Measurements from ENCODE around the gene FRS3. TPM values are rescaled to one million over a fixed set of nuclear protein-coding genes. Genes with fewer than 3 reads are reported as not detected.
"Not testable (repeated sequence)": the region's sequence is repeated elsewhere in the genome, so short reads cannot be mapped to it uniquely, and the experiment has no call there.

The FRS3 gene
- total and polyA plus RNA-seq, 2 of the 8 experiments (the other 6 are each of a cell fraction or from before 2014, with no cell fraction given), result 3.4 to 4.4 TPM

GRCh38 chr6:41813469-41813868 lies 33.8 kb upstream of the FRS3 start (continued):
- TF ChIP-seq FOSL1 (IDR thresholded peaks at IDR 0.05; ENCODE audit: insufficient read depth, low read depth, low read length) (no peak), CTCF (IDR thresholded peaks at IDR 0.05; ENCODE audit: control extremely low read depth in 1 of 3, insufficient read depth in 1 of 3, low read depth in 1 of 3, low read length in 3 of 3) (no peak), MAX (IDR thresholded peaks at IDR 0.05) (no peak)

GRCh38 chr6:41811946-41812345 lies 32.2 kb upstream of the FRS3 start:
- H3K56ac ChIP-seq (replicated peaks; ENCODE audit: insufficient read length, low read depth, low read length); H3K14ac ChIP-seq (ENCODE audit: insufficient read length); H3K9ac ChIP-seq (replicated peaks in 1 of 4; ENCODE audit: extremely low read depth in 1 of 4, low read depth in 3 of 4, low read length in 3 of 4); H2BK120ac ChIP-seq (replicated peaks; ENCODE audit: low read depth, low read length); H2BK12ac ChIP-seq (ENCODE audit: low read depth, low read length); H3K23me2 ChIP-seq (ENCODE audit: low read depth, low read length); FAIRE-seq; DNase-seq (ENCODE audit: low read depth in 1 of 2, low spot score in 2 of 2); H3K27me3 ChIP-seq (replicated peaks in 1 of 4; ENCODE audit: control insufficient read depth in 3 of 4, extremely low read depth in 1 of 4, insufficient read depth in 3 of 4, low read length in 3 of 4); H3K18ac ChIP-seq (ENCODE audit: extremely low read depth, low read length); H4K91ac ChIP-seq (replicated peaks; ENCODE audit: insufficient read length, low read length); H3K4me1 ChIP-seq (replicated peaks in 1 of 4; ENCODE audit: control insufficient read depth in 3 of 4, insufficient read depth in 4 of 4, low read length in 3 of 4); H2AFZ ChIP-seq (ENCODE audit: low read length); H3K36me3 ChIP-seq (ENCODE audit: control insufficient read depth in 2 of 4, insufficient read depth in 4 of 4, low read length in 3 of 4); H4K20me1 ChIP-seq (replicated peaks in 1 of 2; ENCODE audit: control insufficient read depth in 1 of 2, insufficient read depth in 2 of 2, low read length in 2 of 2); H4K5ac ChIP-seq (ENCODE audit: insufficient read length, low read depth, low read length); H3K9me3 ChIP-seq (ENCODE audit: insufficient read depth in 2 of 2, low read depth in 1 of 2, low read length in 1 of 2); H4K8ac ChIP-seq (ENCODE audit: extremely low read depth, insufficient read depth, low read length); H3K23ac ChIP-seq (ENCODE audit: insufficient read length); H3K4ac ChIP-seq (replicated peaks; ENCODE audit: insufficient read length, low read depth, low read length); H3K4me2 ChIP-seq (ENCODE audit: insufficient read depth in 1 of 2, low read depth in 2 of 2, low read length in 2 of 2); POLR2A ChIA-PET (ENCODE audit: partially characterized antibody); H3K79me1 ChIP-seq (ENCODE audit: low read depth, low read length); CTCF ChIA-PET (ENCODE audit: partially characterized antibody); H2BK15ac ChIP-seq (ENCODE audit: low read length); H3K27ac ChIP-seq (ENCODE audit: low read depth, low read length); H3K4me3 ChIP-seq (ENCODE audit: extremely low read depth in 1 of 4, insufficient read depth in 2 of 4, low read depth in 3 of 4, low read length in 4 of 4); H2AK5ac ChIP-seq (ENCODE audit: low read depth, low read length); H3K79me2 ChIP-seq (ENCODE audit: control insufficient read depth in 1 of 2, insufficient read depth in 2 of 2, low read length in 2 of 2); H2BK5ac ChIP-seq (ENCODE audit: low read depth, low read length); H2BK20ac ChIP-seq (ENCODE audit: low read length): not testable (repeated sequence)
- WGBS, 2 experiments (ENCODE audit: extremely low coverage in 1 of 2, insufficient coverage in 1 of 2, insufficient read length in 1 of 2, insufficient replicate concordance in 2 of 2, low coverage in 1 of 2, low lambda C conversion rate in 2 of 2, missing lambda C conversion rate in 1 of 2), result 89% methylated on average over 8 of the region's 13 CpGs; no CpG with 5 or more reads in 1 of the 2 experiments
